HEK293 (cell line): ENCODE measurements around the gene CRELD1.

Experiments used
- GLIS2 ChIP-seq: fragments of 450-650 bp; formaldehyde crosslinking; IDR thresholded peaks from 2 replicates; pipeline ENCODE4 v1.5.1; 2016; ENCODE audit warnings: missing biosample characterization, missing genetic modification characterization
- KLF16 ChIP-seq: fragments of 450-650 bp; formaldehyde crosslinking; IDR thresholded peaks from 2 replicates; pipeline ENCODE4 v1.5.1; 2017; ENCODE audit warnings: missing biosample characterization, missing genetic modification characterization
- RBAK ChIP-seq: fragments of 450-650 bp; formaldehyde crosslinking; IDR thresholded peaks from 2 replicates; pipeline ENCODE4 v1.5.1; 2016; ENCODE audit warnings: missing biosample characterization, missing genetic modification characterization
- SALL2 ChIP-seq: fragments of 450-650 bp; formaldehyde crosslinking; IDR thresholded peaks from 2 replicates; pipeline ENCODE4 v1.5.0; 2017; ENCODE audit warnings: missing biosample characterization, mild to moderate bottlenecking, missing genetic modification characterization, borderline replicate concordance
- SCRT1 ChIP-seq: fragments of 450-650 bp; formaldehyde crosslinking; IDR thresholded peaks from 2 replicates; pipeline ENCODE4 v1.5.1; 2016; ENCODE audit warnings: missing biosample characterization, missing genetic modification characterization, borderline replicate concordance
- SP2 ChIP-seq: fragments of 450-650 bp; formaldehyde crosslinking; IDR thresholded peaks from 2 replicates; pipeline ENCODE4 v1.5.1; 2016; ENCODE audit warnings: missing biosample characterization, missing genetic modification characterization
- ZBTB20 ChIP-seq: fragments of 450-650 bp; formaldehyde crosslinking; IDR thresholded peaks from 2 replicates; pipeline ENCODE4 v1.5.1; 2016; ENCODE audit warnings: missing biosample characterization, missing genetic modification characterization
- ZEB2 ChIP-seq: fragments of 450-650 bp; formaldehyde crosslinking; IDR thresholded peaks from 2 replicates; pipeline ENCODE4 v1.5.1; 2016; ENCODE audit warnings: missing biosample characterization, missing genetic modification characterization
- ZFHX2 ChIP-seq: fragments of 450-650 bp; formaldehyde crosslinking; conservative IDR thresholded peaks from 2 replicates; pipeline ENCODE4 v1.5.1; 2016; ENCODE audit warnings: missing biosample characterization, missing genetic modification characterization
- ZNF169 ChIP-seq: fragments of 450-650 bp; formaldehyde crosslinking; IDR thresholded peaks from 2 replicates; pipeline ENCODE4 v1.5.1; 2016; ENCODE audit warnings: missing biosample characterization, missing genetic modification characterization
- ZNF239 ChIP-seq: fragments of 450-650 bp; formaldehyde crosslinking; IDR thresholded peaks from 2 replicates; pipeline ENCODE4 v1.5.1; 2016; ENCODE audit warnings: missing biosample characterization, missing genetic modification characterization
- ZNF311 ChIP-seq: fragments of 450-650 bp; formaldehyde crosslinking; IDR thresholded peaks from 2 replicates; pipeline ENCODE4 v1.5.1; 2017; ENCODE audit warnings: missing biosample characterization, missing genetic modification characterization, borderline replicate concordance
- ZNF324 ChIP-seq: fragments of 450-650 bp; formaldehyde crosslinking; IDR thresholded peaks from 2 replicates; pipeline ENCODE4 v1.5.1; 2016; ENCODE audit warnings: missing biosample characterization, missing genetic modification characterization
- ZNF341 ChIP-seq: fragments of 450-650 bp; formaldehyde crosslinking; IDR thresholded peaks from 2 replicates; pipeline ENCODE4; 2016; ENCODE audit warnings: low read depth, missing biosample characterization, missing genetic modification characterization
- ZNF366 ChIP-seq: fragments of 450-650 bp; formaldehyde crosslinking; conservative IDR thresholded peaks from 2 replicates; pipeline ENCODE4 v1.5.1; 2016; ENCODE audit warnings: missing biosample characterization, missing genetic modification characterization
- ZNF48 ChIP-seq: fragments of 450-650 bp; formaldehyde crosslinking; IDR thresholded peaks from 2 replicates; pipeline ENCODE4 v1.5.1; 2016; ENCODE audit warnings: missing biosample characterization, missing genetic modification characterization
- ZNF548 ChIP-seq: fragments of 450-650 bp; formaldehyde crosslinking; IDR thresholded peaks from 2 replicates; pipeline ENCODE4 v1.5.1; 2016; ENCODE audit warnings: missing biosample characterization, missing genetic modification characterization
- ZNF571 ChIP-seq: fragments of 450-650 bp; formaldehyde crosslinking; IDR thresholded peaks from 2 replicates; pipeline ENCODE4 v1.5.0; 2017; ENCODE audit warnings: missing biosample characterization, missing genetic modification characterization
- ZNF654 ChIP-seq: fragments of 450-650 bp; formaldehyde crosslinking; IDR thresholded peaks from 2 replicates; pipeline ENCODE4 v1.5.1; 2016; ENCODE audit warnings: low read depth, missing biosample characterization, missing genetic modification characterization
- ZNF837 ChIP-seq: fragments of 450-650 bp; formaldehyde crosslinking; IDR thresholded peaks from 2 replicates; pipeline ENCODE4 v1.5.1; 2016; ENCODE audit warnings: missing biosample characterization, missing genetic modification characterization
- ZSCAN30 ChIP-seq: fragments of 450-650 bp; IDR thresholded peaks from 2 replicates; pipeline ENCODE4 v1.5.1; 2018; ENCODE audit warnings: missing biosample characterization, mild to moderate bottlenecking, missing genetic modification characterization, moderate library complexity
- ZXDB ChIP-seq: fragments of 450-650 bp; formaldehyde crosslinking; IDR thresholded peaks from 2 replicates; pipeline ENCODE4 v1.5.1; 2016; ENCODE audit warnings: missing biosample characterization, missing genetic modification characterization
- TF ChIP-seq, protein P1 (sequence below): fragments of 450-650 bp; formaldehyde crosslinking; IDR thresholded peaks from 2 replicates; pipeline ENCODE4 v1.5.1; 2016; ENCODE audit warnings: missing biosample characterization, missing genetic modification characterization
- TF ChIP-seq, protein P2 (sequence below): fragments of 450-650 bp; formaldehyde crosslinking; IDR thresholded peaks from 2 replicates; pipeline ENCODE4 v1.5.1; 2016; ENCODE audit warnings: missing biosample characterization, missing genetic modification characterization
- TF ChIP-seq, protein P3 (sequence below): fragments of 450-650 bp; formaldehyde crosslinking; IDR thresholded peaks from 2 replicates; pipeline ENCODE4 v1.5.1; 2017; ENCODE audit warnings: missing biosample characterization, missing genetic modification characterization
- TF ChIP-seq, protein P4 (sequence below): fragments of 450-650 bp; formaldehyde crosslinking; IDR thresholded peaks from 2 replicates; pipeline ENCODE4 v1.5.1; 2016; ENCODE audit warnings: missing biosample characterization, missing genetic modification characterization

Gene CRELD1

DNA sequence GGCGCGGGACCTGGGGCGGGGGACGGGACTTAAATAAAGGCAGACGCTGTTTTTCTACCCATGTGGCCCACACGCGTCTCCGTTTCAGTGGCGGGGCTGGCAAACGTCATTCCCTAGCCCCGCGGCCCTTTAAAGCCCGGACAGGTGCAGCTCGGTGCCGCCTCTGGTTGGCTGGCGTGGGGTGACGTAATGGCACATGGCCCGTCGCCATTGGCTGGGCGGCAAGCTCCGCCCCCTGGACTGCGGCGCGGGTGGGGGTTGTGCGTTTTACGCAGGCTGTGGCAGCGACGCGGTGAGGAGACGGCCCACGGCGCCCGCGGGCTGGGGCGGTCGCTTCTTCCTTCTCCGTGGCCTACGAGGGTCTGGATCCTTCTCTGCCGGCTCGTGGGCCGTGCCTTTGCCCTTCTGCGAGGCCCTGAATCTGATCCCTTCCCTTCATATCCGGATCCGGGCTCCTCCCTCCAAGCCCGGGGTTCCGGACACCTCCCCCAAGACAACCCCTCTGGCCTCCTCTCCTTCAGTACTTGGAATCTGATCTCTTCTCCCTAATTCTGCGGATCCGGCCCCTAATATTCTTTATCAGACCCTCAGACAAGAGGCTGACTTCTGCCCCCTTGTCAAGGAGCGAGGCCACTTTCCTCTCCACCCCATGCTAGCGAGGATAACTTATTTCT lies at the start of gene CRELD1 (continued):
- TF ChIP-seq ZEB2 (tag by site-specific recombination), result peak; percentile 37; the same call in 1 of the 2 replicates
- peak; percentile 90 for TF ChIP-seq ZNF341 (tag by site-specific recombination)
- TF ChIP-seq ZNF571, result no peak
- TF ChIP-seq ZFHX2 (tag by site-specific recombination), result peak; percentile 54
- no peak for TF ChIP-seq ZNF311 (tag by site-specific recombination)
- no peak for TF ChIP-seq ZNF654 (tag by site-specific recombination)
- no peak for TF ChIP-seq RBAK (tag by site-specific recombination)
- no peak for TF ChIP-seq SCRT1
- TF ChIP-seq ZNF169 (tag by site-specific recombination), result no peak
- no peak for TF ChIP-seq SALL2 (tag by site-specific recombination)
- TF ChIP-seq, protein P1, sequence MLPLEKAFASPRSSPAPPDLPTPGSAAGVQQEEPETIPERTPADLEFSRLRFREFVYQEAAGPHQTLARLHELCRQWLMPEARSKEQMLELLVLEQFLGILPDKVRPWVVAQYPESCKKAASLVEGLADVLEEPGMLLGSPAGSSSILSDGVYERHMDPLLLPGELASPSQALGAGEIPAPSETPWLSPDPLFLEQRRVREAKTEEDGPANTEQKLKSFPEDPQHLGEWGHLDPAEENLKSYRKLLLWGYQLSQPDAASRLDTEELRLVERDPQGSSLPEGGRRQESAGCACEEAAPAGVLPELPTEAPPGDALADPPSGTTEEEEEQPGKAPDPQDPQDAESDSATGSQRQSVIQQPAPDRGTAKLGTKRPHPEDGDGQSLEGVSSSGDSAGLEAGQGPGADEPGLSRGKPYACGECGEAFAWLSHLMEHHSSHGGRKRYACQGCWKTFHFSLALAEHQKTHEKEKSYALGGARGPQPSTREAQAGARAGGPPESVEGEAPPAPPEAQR (tag by site-specific recombination), result no peak
- TF ChIP-seq, protein P2, sequence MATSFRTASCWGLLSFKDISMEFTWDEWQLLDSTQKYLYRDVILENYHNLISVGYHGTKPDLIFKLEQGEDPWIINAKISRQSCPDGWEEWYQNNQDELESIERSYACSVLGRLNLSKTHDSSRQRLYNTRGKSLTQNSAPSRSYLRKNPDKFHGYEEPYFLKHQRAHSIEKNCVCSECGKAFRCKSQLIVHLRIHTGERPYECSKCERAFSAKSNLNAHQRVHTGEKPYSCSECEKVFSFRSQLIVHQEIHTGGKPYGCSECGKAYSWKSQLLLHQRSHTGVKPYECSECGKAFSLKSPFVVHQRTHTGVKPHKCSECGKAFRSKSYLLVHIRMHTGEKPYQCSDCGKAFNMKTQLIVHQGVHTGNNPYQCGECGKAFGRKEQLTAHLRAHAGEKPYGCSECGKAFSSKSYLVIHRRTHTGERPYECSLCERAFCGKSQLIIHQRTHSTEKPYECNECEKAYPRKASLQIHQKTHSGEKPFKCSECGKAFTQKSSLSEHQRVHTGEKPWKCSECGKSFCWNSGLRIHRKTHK (tag by site-specific recombination), result no peak
- no peak for TF ChIP-seq ZNF366 (tag by site-specific recombination)
- TF ChIP-seq ZBTB20, result 0 out of 2 replicates have a peak, but pooled peaks have one; percentile 43
- TF ChIP-seq SP2 (tag by site-specific recombination), result peak; percentile 96
- no peak for TF ChIP-seq ZNF239
- peak; percentile 7; the same call in 1 of the 2 replicates for TF ChIP-seq ZXDB (tag by site-specific recombination)
- TF ChIP-seq ZSCAN30, result no peak; the same call in 1 of the 2 replicates
- TF ChIP-seq KLF16 (tag by site-specific recombination), result peak; percentile 86; the same call in 1 of the 2 replicates
- TF ChIP-seq ZNF48 (tag by site-specific recombination), result no peak
- TF ChIP-seq, protein P3, sequence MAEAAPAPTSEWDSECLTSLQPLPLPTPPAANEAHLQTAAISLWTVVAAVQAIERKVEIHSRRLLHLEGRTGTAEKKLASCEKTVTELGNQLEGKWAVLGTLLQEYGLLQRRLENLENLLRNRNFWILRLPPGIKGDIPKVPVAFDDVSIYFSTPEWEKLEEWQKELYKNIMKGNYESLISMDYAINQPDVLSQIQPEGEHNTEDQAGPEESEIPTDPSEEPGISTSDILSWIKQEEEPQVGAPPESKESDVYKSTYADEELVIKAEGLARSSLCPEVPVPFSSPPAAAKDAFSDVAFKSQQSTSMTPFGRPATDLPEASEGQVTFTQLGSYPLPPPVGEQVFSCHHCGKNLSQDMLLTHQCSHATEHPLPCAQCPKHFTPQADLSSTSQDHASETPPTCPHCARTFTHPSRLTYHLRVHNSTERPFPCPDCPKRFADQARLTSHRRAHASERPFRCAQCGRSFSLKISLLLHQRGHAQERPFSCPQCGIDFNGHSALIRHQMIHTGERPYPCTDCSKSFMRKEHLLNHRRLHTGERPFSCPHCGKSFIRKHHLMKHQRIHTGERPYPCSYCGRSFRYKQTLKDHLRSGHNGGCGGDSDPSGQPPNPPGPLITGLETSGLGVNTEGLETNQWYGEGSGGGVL (tag by site-specific recombination), result no peak; the same call in none of the 2 replicates
- TF ChIP-seq, protein P4, sequence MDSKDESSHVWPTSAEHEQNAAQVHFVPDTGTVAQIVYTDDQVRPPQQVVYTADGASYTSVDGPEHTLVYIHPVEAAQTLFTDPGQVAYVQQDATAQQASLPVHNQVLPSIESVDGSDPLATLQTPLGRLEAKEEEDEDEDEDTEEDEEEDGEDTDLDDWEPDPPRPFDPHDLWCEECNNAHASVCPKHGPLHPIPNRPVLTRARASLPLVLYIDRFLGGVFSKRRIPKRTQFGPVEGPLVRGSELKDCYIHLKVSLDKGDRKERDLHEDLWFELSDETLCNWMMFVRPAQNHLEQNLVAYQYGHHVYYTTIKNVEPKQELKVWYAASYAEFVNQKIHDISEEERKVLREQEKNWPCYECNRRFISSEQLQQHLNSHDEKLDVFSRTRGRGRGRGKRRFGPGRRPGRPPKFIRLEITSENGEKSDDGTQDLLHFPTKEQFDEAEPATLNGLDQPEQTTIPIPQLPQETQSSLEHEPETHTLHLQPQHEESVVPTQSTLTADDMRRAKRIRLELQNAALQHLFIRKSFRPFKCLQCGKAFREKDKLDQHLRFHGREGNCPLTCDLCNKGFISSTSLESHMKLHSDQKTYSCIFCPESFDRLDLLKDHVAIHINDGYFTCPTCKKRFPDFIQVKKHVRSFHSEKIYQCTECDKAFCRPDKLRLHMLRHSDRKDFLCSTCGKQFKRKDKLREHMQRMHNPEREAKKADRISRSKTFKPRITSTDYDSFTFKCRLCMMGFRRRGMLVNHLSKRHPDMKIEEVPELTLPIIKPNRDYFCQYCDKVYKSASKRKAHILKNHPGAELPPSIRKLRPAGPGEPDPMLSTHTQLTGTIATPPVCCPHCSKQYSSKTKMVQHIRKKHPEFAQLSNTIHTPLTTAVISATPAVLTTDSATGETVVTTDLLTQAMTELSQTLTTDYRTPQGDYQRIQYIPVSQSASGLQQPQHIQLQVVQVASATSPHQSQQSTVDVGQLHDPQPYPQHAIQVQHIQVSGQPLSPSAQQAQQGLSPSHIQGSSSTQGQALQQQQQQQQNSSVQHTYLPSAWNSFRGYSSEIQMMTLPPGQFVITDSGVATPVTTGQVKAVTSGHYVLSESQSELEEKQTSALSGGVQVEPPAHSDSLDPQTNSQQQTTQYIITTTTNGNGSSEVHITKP, result peak; percentile 9; the same call in 1 of the 2 replicates
- peak; percentile 88 for TF ChIP-seq GLIS2 (tag by site-specific recombination)
- peak; percentile 65 for TF ChIP-seq ZNF324 (tag by site-specific recombination)
- TF ChIP-seq ZNF837 (tag by site-specific recombination), result no peak
- no peak for TF ChIP-seq ZNF548
